22Rv1 (cell line): ENCODE data around the gene OAT.

Experiments
- ZFX ChIP-seq: fragments of 450-650 bp; IDR thresholded peaks from 2 replicates; pipeline ENCODE4 v1.6.1; 2017; ENCODE audit warnings: antibody characterized with exemption, borderline replicate concordance
- TF ChIP-seq, protein P1 (sequence below): fragments of 450-650 bp; IDR thresholded peaks from 2 replicates; pipeline ENCODE4 v1.5.1; 2017; ENCODE audit warnings: mild to moderate bottlenecking

DNA sequence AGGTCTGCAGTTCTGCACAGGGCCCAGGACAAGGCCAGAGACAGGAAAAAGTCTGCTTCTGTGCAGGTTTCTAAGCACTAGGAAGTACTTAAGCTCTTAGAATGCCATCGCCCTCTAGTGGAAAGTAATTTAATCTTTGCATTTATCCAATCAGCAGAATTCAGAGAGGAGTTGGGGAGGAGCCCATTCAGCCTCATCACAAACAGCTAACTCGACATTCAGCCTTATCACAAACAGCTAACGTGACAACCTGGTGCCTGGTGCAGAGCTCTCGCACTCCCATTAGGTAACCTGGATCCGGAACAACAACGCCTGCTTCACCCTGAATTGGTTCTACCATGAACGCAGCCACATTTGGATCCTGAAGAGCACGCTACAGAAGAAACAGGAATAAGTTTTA is 15.2 kb downstream of the OAT start:
- TF ChIP-seq, protein P1, sequence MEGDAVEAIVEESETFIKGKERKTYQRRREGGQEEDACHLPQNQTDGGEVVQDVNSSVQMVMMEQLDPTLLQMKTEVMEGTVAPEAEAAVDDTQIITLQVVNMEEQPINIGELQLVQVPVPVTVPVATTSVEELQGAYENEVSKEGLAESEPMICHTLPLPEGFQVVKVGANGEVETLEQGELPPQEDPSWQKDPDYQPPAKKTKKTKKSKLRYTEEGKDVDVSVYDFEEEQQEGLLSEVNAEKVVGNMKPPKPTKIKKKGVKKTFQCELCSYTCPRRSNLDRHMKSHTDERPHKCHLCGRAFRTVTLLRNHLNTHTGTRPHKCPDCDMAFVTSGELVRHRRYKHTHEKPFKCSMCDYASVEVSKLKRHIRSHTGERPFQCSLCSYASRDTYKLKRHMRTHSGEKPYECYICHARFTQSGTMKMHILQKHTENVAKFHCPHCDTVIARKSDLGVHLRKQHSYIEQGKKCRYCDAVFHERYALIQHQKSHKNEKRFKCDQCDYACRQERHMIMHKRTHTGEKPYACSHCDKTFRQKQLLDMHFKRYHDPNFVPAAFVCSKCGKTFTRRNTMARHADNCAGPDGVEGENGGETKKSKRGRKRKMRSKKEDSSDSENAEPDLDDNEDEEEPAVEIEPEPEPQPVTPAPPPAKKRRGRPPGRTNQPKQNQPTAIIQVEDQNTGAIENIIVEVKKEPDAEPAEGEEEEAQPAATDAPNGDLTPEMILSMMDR, result peak; percentile 81
- TF ChIP-seq ZFX, result no peak
